Ovary (tissue), 9 donors: ENCODE results near the gene CARS2. TPM values are rescaled to one million over a fixed set of nuclear protein-coding genes. Genes with fewer than 3 reads are reported as not detected.

Experiments used
- DNase-seq, 5 donors: peaks; one replicate each; pipeline ENCODE4 v3.0.0-alpha.2; 2019 to 2020
- H3K27ac ChIP-seq, 2 donors: fragments of 200-600 bp; one replicate each; pipeline versions ENCODE4 v1.5.1 to v1.8.0; 2019 to 2022
- H3K27me3 ChIP-seq: fragments of 200-600 bp; one replicate; pipeline ENCODE4 v1.8.0; 2022
- H3K36me3 ChIP-seq: fragments of 200-600 bp; sonication (generic); one replicate; pipeline ENCODE4 v1.5.1; 2019
- H3K4me1 ChIP-seq: one replicate; pipeline ENCODE4 v1.8.1; 2013; ENCODE audit warnings: mild to moderate bottlenecking, moderate library complexity; ENCODE audit not compliant: insufficient read depth
- H3K4me3 ChIP-seq: fragments of 200-600 bp; sonication (generic); one replicate; pipeline ENCODE4 v1.5.1; 2017
- H3K9me3 ChIP-seq, 2 donors: fragments of 200-600 bp in 1 of 2; sonication (generic) in 1 of 2; one replicate each; pipeline versions ENCODE4 v1.5.1 to v1.8.1; 2013 to 2019; ENCODE audit warnings: mild to moderate bottlenecking in 1 of 2, moderate library complexity in 1 of 2
- EP300 ChIP-seq: sonication (generic); formaldehyde crosslinking; IDR thresholded peaks from one replicate; pipeline ENCODE4 v1.6.1; 2017; ENCODE audit warnings: antibody characterized with exemption
- POLR2A ChIP-seq: fragments of 450-650 bp; IDR thresholded peaks from one replicate; pipeline ENCODE4 v1.6.1; 2017; ENCODE audit warnings: antibody characterized with exemption, mild to moderate bottlenecking, moderate library complexity
- WGBS, 3 donors: extraction: QIAGEN DNeasy Blood & Tissue Kit in 1 of 3; methylation state at CpG; one replicate each; pipeline versions ENCODE4 v1.1.5 to v1.1.7; 2013 to 2017; 5-methylcytosine and 5-hydroxymethylcytosine counted together
- intact Hi-C, 4 donors: fragments of 100-400 bp; cut with DNase I; formaldehyde crosslinking; loops; one replicate each; pipeline versions ENCODE4 v1.11.0 to v1.15.1; 2022 to 2023
- polyA plus RNA-seq, 2 donors: library from polyadenylated mRNA; stranded (reverse); fragments of 200-250 nt in 1 of 2; fragments of 350-450 nt in 1 of 2; fragmentation: Illumina TruSeq in 1 of 2; extraction: RNeasy Lipid Tissue Mini Kit (QIAGEN cat#74804) in 1 of 2; gene quantifications; one replicate each; pipeline ENCODE4 v1.2.3, GENCODE V29; 2013 to 2014
- total RNA-seq, 7 donors: library from RNA; depleted of rRNA in 2 of 7; stranded (reverse); fragments of >200 nt in 2 of 7; fragmentation: NEBNext Ultra II Directional in 3 of 7; extraction: Animal tissue kit (Norgen Biotek cat#: 25700) in 3 of 7; gene quantifications; one replicate each; pipeline versions ENCODE4 v1.1.0 to v1.2.4, GENCODE V29; 2016 to 2023
- TF ChIP-seq, protein P1 (sequence below), 3 donors: fragments of 450-650 bp in 2 of 3; fragments of 200-600 bp in 1 of 3; IDR thresholded peaks; one replicate each; pipeline versions ENCODE4 v1.5.1 to v1.8.0; 2016 to 2022; ENCODE audit warnings: antibody characterized with exemption in 3 of 3, mild to moderate bottlenecking in 1 of 3
- donor health status: DM: no; HTN: no; CAD: no; lungs with moderate emphysema.
- donor health status: DM: no; HTN: no; CAD: no.
- donor health status: Bipolar disorder and iron deficiency.
- donor health status: DM: yes; HTN: yes; CAD: no.
- donor health status: DM: no; HTN: no; CAD: no.
- donor health status: DM: yes; HTN: yes; CAD: no.

The CARS2 gene
- total and polyA plus RNA-seq, 9 donors = 34.1 to 65.2 (median 44.3) TPM

GRCh38 chr13:110700641-110701040 lies 5.3 kb downstream of the CARS2 start:
- no peaks in the 10 kb centered on the region for H3K9me3 ChIP-seq
- H3K4me3 ChIP-seq = no peak overlapping the region
- TF ChIP-seq, protein P1, sequence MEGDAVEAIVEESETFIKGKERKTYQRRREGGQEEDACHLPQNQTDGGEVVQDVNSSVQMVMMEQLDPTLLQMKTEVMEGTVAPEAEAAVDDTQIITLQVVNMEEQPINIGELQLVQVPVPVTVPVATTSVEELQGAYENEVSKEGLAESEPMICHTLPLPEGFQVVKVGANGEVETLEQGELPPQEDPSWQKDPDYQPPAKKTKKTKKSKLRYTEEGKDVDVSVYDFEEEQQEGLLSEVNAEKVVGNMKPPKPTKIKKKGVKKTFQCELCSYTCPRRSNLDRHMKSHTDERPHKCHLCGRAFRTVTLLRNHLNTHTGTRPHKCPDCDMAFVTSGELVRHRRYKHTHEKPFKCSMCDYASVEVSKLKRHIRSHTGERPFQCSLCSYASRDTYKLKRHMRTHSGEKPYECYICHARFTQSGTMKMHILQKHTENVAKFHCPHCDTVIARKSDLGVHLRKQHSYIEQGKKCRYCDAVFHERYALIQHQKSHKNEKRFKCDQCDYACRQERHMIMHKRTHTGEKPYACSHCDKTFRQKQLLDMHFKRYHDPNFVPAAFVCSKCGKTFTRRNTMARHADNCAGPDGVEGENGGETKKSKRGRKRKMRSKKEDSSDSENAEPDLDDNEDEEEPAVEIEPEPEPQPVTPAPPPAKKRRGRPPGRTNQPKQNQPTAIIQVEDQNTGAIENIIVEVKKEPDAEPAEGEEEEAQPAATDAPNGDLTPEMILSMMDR (IDR thresholded peaks at IDR 0.05) = no peak
- TF ChIP-seq EP300 (no peak), POLR2A (no peak)
- WGBS, 3 donors = 81 to 92% (median 87%) methylated on average over 8 of the region's 8 CpGs
- DNase-seq = peak in 1 of 5 donors; percentile 1
- H3K4me1 ChIP-seq = peaks cover 6% of the 10 kb centered on the region
- H3K27me3 ChIP-seq = no peaks in the 10 kb centered on the region
- no peaks in the 10 kb centered on the region for H3K36me3 ChIP-seq
- H3K27ac ChIP-seq = no peak overlapping the region
- intact Hi-C loops = loop anchor here in 2 of 4 donors (10.0 kb wide), 2 partner anchors 56 to 66 kb away; no protein-coding TSS in a partner anchor

GRCh38 chr13:110700186-110700585 lies 5.7 kb downstream of the CARS2 start:
- 91 to 97% (median 96%) methylated on average over 14 of the region's 14 CpGs for WGBS, 3 donors
- no peaks in the 10 kb centered on the region for H3K36me3 ChIP-seq
- H3K27ac ChIP-seq = no peak overlapping the region
- no peak for TF ChIP-seq POLR2A
- no peak for TF ChIP-seq EP300
- TF ChIP-seq, protein P1 (IDR thresholded peaks at IDR 0.05) = no peak
- no peaks in the 10 kb centered on the region for H3K9me3 ChIP-seq
- no peaks in the 10 kb centered on the region for H3K27me3 ChIP-seq
- DNase-seq = no peak
- intact Hi-C loops = loop anchor here in 2 of 4 donors (10.0 kb wide), 2 partner anchors 55 to 65 kb away; no protein-coding TSS in a partner anchor
- H3K4me1 ChIP-seq = peaks cover 6% of the 10 kb centered on the region
- H3K4me3 ChIP-seq = no peak overlapping the region

GRCh38 chr13:110699148-110700145 lies 6.5 kb downstream of the CARS2 start:
- Histone ChIP-seq H3K4me3 (no peak overlapping the region), H3K4me1 (peaks cover 4% of the 10 kb centered on the region), H3K27me3 (no peaks in the 10 kb centered on the region), H3K36me3 (no peaks in the 10 kb centered on the region), H3K9me3 (no peaks in the 10 kb centered on the region), H3K27ac (no peak overlapping the region)
- WGBS, 3 donors = 86 to 93% (median 87%) methylated on average over 15 of the region's 15 CpGs
- intact Hi-C loops = loop anchor here in 2 of 4 donors (10.0 kb wide), 2 partner anchors 55 to 65 kb away; no protein-coding TSS in a partner anchor
- no peak for DNase-seq
- no peak for TF ChIP-seq POLR2A
- TF ChIP-seq EP300 = no peak
- TF ChIP-seq, protein P1 (IDR thresholded peaks at IDR 0.05) = no peak

DNA sequence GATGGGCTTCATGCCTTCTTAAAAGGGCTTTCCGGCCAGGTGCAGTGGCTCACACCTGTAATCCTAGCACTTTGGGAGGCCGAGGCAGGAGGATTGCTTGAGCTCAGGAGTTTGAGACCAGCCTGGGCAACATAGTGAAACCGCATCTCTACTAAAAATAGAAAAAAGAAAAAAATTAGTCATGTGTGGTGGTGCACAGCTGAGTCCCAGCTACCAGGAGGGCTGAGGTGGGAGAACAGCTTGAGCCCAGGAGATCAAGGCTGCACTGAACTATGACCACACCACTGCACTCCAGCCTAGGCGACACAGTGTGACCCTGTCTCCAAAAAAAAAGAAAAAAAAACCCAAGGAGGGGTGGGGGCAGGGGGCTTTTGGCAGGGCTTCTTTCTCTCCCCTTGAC lies 7.2 kb downstream of the CARS2 start:
- Histone ChIP-seq H3K27ac (no peak overlapping the region), H3K4me3 (no peak overlapping the region), H3K4me1 (peaks cover 4% of the 10 kb centered on the region), H3K27me3 (no peaks in the 10 kb centered on the region), H3K36me3 (no peaks in the 10 kb centered on the region), H3K9me3 (no peaks in the 10 kb centered on the region)
- 88 to 91% (median 91%) methylated on average over 4 of the region's 4 CpGs for WGBS, 3 donors
- DNase-seq = no peak
- no peak for TF ChIP-seq POLR2A
- no peak for TF ChIP-seq EP300
- TF ChIP-seq, protein P1 (IDR thresholded peaks at IDR 0.05) = no peak
- intact Hi-C loops = no loop called here
